Activated T-helper 2 cell treated with anti-CD3 and anti-CD28 coated beads, Interferon-gamma antibody, Interleukin-2, Interleukin-4, amounts not matched to agents 10 μg/mL and 5 μg/mL and 100 μg/mL, durations not matched to agents 14 hours and 24 hours and 36 hours (primary cell): ENCODE measurements around the gene TMEM88. TPM values are rescaled to one million over a fixed set of nuclear protein-coding genes. Genes with fewer than 3 reads are reported as not detected.
A peak's percentile ranks its signal among the peaks of the same experiment; 100 is the strongest.

Experiments used
- DNase-seq: peaks from one replicate; pipeline ENCODE4 v3.0.0; 2021; ENCODE audit warnings: low spot score
- H3K27ac Mint-ChIP-seq: one replicate; pipeline ENCODE4 v1.8.0; 2021; ENCODE audit warnings: mixed read lengths
- H3K27me3 Mint-ChIP-seq: one replicate; pipeline ENCODE4 v1.8.0; 2021; ENCODE audit warnings: low read depth, mixed read lengths
- H3K36me3 Mint-ChIP-seq: one replicate; pipeline ENCODE4 v1.8.0; 2021; ENCODE audit warnings: low read depth, mixed read lengths
- H3K4me1 Mint-ChIP-seq: one replicate; pipeline ENCODE4 v1.8.0; 2021; ENCODE audit warnings: low read depth, mixed read lengths
- H3K4me3 Mint-ChIP-seq: one replicate; pipeline ENCODE4 v1.8.0; 2021; ENCODE audit warnings: low read depth, mild to moderate bottlenecking, moderate library complexity, mixed read lengths
- H3K9me3 Mint-ChIP-seq: one replicate; pipeline ENCODE4 v1.8.0; 2021; ENCODE audit warnings: mixed read lengths
- intact Hi-C: fragments of 100-400 bp; cut with micrococcal nuclease; formaldehyde crosslinking; loops from one replicate; pipeline ENCODE4 v1.15.1; 2023
- total RNA-seq: library from RNA; stranded (reverse); gene quantifications from 2 replicates; pipeline ENCODE4 v1.2.3, GENCODE V29; 2022

The TMEM88 gene
- total RNA-seq, 1 donor from 2014 or later: 4.1 TPM

DNA sequence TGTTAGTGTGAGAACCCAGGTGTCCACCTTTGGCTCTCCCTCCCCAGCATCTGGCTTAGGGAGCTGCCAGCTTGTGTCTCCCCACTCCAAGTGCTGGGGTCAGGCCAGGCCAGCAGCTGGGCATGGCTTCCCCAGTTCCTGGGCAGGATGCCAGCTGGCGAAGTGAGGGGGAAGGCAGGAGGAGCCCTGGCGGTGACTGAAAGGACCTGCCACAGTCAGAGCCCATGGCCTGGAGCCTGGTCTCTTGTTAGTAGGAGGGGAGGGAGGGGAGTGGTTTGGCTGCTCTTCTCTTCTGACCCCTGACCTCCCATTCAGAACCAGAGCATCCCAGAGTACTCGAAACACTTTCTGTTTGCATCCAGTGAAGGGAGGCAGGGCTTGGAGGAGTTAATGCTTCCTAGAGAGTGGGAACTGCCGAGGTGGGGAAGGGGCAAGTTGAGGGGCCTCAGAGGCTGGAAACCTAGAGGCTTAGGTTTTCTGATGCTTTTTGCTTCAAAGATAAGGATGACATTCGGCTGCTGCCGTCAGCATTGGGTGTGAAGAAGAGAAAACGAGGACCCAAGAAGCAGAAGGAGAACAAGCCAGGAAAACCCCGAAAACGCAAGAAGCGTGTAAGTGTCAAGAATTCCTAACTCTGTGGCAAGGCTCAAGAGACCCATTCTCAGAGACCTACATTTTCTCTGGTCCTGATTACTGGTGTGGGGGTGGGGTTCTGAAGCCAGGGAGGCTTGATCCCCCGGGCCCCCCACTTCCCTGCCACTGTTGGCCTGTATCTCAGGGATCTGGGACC, 34.5 kb downstream of the TMEM88 start:
- no peak overlapping the region for H3K4me3 Mint-ChIP-seq
- no peak for DNase-seq
- intact Hi-C loops: loop anchor here (10.0 kb wide), 1 partner anchor 235 kb away; the partner anchor contains the start of gene HES7
- H3K27me3 Mint-ChIP-seq: no peaks in the 10 kb centered on the region
- H3K9me3 Mint-ChIP-seq: no peaks in the 10 kb centered on the region
- H3K27ac Mint-ChIP-seq: peak overlapping the region; percentile 49
- H3K4me1 Mint-ChIP-seq: peaks cover 6% of the 10 kb centered on the region
- peaks cover 54% of the 10 kb centered on the region for H3K36me3 Mint-ChIP-seq

DNA sequence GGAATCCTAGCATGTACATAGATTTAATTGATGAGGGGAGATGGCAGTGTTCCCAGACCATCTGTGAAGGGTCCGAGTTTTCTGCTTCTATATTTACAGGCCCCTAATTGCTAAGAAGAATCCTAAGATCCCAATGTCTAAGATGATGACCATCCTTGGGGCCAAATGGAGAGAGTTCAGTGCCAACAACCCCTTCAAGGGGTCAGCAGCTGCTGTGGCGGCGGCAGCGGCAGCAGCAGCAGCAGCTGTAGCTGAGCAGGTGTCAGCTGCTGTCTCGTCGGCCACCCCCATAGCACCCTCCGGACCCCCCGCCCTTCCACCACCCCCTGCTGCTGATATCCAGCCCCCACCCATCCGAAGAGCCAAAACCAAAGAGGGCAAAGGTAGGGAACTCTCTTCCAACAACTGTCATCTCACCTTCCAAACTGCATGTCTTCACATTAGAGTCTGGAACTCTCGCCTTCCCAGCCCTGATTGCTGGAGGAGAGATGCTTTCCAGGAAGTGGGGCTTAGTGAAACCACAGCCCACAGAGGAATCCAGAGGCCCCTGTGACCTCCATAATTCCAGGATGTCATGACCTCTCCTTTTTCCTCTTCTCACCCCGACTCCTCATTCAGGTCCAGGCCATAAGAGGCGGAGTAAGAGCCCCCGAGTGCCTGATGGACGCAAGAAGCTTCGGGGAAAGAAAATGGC, 38.5 kb downstream of the TMEM88 start:
- no peak for DNase-seq
- Mint-ChIP-seq H3K4me3 (no peak overlapping the region), H3K36me3 (peaks cover 81% of the 10 kb centered on the region), H3K27ac (no peak overlapping the region), H3K27me3 (no peaks in the 10 kb centered on the region), H3K4me1 (peaks cover 14% of the 10 kb centered on the region), H3K9me3 (no peaks in the 10 kb centered on the region)
- intact Hi-C loops: no loop called here

DNA sequence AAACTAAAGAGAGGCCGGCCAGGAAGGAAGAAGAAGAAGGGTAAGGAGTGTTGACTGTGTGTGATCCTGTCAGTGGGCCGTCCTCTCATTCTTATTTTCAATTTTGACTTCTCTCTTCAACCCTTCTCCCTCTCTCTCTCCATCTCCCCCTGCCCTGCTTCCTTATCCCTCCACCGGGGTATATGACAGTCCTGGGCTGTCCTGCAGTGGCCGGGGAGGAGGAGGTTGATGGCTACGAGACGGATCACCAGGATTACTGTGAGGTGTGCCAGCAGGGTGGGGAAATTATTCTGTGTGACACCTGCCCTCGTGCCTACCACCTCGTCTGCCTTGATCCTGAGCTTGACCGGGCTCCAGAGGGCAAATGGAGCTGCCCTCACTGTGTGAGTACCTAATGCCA, 39.4 kb downstream of the TMEM88 start:
- H3K36me3 Mint-ChIP-seq: peaks cover 88% of the 10 kb centered on the region
- peaks cover 14% of the 10 kb centered on the region for H3K4me1 Mint-ChIP-seq
- H3K27me3 Mint-ChIP-seq: no peaks in the 10 kb centered on the region
- no peak for DNase-seq
- H3K27ac Mint-ChIP-seq: peak overlapping the region; percentile 24
- intact Hi-C loops: no loop called here
- no peak overlapping the region for H3K4me3 Mint-ChIP-seq
- no peaks in the 10 kb centered on the region for H3K9me3 Mint-ChIP-seq

DNA sequence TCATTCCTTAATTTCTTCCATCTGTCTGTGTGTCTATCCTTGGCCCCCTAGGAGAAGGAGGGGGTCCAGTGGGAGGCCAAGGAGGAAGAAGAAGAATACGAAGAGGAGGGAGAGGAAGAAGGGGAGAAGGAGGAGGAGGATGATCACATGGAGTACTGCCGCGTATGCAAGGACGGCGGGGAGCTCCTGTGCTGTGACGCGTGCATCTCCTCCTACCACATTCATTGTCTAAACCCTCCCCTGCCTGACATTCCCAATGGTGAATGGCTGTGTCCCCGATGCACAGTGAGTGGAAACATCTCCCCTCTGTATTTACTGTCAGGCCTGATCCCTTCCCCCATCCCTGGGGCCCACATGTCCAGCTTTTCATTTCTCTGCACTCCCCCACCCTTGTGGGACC, 40.0 kb downstream of the TMEM88 start:
- H3K27me3 Mint-ChIP-seq: no peaks in the 10 kb centered on the region
- intact Hi-C loops: no loop called here
- DNase-seq: no peak
- no peaks in the 10 kb centered on the region for H3K9me3 Mint-ChIP-seq
- H3K27ac Mint-ChIP-seq: no peak overlapping the region
- H3K4me1 Mint-ChIP-seq: peaks cover 14% of the 10 kb centered on the region
- H3K4me3 Mint-ChIP-seq: no peak overlapping the region
- peaks cover 87% of the 10 kb centered on the region for H3K36me3 Mint-ChIP-seq

DNA sequence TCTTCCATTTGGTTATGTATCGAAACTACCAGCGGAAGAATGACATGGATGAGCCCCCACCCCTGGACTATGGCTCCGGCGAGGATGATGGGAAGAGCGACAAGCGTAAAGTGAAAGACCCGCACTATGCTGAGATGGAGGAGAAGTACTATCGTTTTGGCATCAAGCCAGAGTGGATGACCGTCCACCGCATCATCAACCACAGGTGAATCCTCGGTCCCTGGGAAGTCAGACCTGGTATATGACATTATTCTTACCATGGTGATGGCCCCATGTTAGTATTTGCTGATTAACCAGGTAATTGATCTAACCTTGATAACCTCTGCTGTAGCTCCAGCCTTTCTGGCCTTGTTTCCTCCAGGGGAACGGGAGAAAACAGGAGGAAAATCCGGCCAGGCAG, 42.2 kb downstream of the TMEM88 start:
- H3K4me1 Mint-ChIP-seq: peaks cover 11% of the 10 kb centered on the region
- H3K9me3 Mint-ChIP-seq: no peaks in the 10 kb centered on the region
- no peak overlapping the region for H3K4me3 Mint-ChIP-seq
- H3K27me3 Mint-ChIP-seq: no peaks in the 10 kb centered on the region
- intact Hi-C loops: no loop called here
- peaks cover 82% of the 10 kb centered on the region for H3K36me3 Mint-ChIP-seq
- no peak for DNase-seq
- H3K27ac Mint-ChIP-seq: no peak overlapping the region

DNA sequence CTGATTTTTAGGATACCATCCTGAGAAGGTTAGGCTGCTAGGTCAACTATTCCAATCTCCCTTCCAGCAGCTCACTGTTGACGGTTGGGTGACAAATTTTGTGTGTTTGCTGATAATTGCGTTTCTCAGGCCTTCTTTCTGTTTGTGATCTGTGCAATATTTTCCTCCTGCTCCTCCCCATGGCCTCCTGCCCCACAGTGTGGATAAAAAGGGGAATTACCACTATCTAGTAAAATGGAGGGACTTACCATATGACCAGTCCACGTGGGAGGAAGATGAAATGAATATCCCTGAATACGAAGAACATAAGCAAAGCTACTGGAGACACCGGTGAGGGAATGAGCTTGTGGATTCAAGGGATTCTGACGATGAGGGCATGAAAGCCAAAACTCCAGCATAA, 42.9 kb downstream of the TMEM88 start:
- peak overlapping the region; percentile 61 for H3K27ac Mint-ChIP-seq
- H3K36me3 Mint-ChIP-seq: peaks cover 86% of the 10 kb centered on the region
- DNase-seq: no peak
- no peak overlapping the region for H3K4me3 Mint-ChIP-seq
- H3K4me1 Mint-ChIP-seq: peaks cover 11% of the 10 kb centered on the region
- no peaks in the 10 kb centered on the region for H3K27me3 Mint-ChIP-seq
- no peaks in the 10 kb centered on the region for H3K9me3 Mint-ChIP-seq
- intact Hi-C loops: no loop called here

DNA sequence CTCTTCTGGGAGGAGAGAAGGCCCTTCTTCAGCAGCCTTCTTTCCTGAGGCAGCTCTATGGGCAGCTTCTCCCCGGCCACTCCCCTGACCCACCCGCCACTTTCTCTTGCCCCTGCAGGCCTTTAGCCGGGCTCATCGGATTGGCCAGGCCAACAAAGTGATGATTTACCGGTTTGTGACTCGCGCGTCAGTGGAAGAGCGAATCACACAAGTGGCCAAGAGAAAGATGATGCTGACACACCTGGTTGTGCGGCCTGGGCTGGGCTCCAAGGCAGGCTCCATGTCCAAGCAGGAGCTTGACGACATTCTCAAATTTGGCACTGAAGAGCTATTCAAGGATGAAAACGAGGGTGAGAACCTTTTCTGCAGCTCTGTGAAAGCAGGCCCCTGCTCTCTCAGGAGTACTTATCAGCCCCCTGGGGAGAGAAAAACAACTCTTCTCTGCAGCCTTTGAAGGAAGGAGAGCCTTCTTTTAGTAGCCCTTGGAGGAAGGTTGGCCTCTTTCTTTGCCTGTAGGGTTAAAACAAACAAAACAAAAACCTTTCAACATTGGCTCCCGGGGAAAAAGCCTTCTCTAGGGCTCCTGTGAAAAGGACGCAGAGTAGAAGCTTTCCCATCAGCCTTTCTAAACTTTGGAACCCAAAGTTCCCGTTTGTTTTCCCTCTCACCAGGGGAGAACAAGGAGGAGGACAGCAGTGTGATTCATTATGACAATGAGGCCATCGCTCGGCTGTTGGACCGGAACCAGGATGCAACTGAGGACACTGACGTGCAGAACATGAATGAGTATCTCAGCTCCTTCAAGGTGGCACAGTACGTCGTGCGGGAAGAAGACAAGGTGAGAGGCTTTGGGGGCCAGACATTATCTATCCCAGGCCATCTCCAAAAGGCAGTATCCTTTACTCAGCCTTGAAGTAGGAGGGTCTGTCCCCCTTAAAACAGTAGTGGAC, 48.6 kb downstream of the TMEM88 start:
- intact Hi-C loops: no loop called here
- no peak overlapping the region for H3K27ac Mint-ChIP-seq
- no peak overlapping the region for H3K4me3 Mint-ChIP-seq
- H3K27me3 Mint-ChIP-seq: no peaks in the 10 kb centered on the region
- no peaks in the 10 kb centered on the region for H3K4me1 Mint-ChIP-seq
- peaks cover 91% of the 10 kb centered on the region for H3K36me3 Mint-ChIP-seq
- no peak for DNase-seq
- no peaks in the 10 kb centered on the region for H3K9me3 Mint-ChIP-seq

Other genes starting within 250 kb of the TMEM88 start
- 59.0 and 63.1 TPM in 2 replicates for gene FXR2, start 240.2 kb upstream of the TMEM88 start, total RNA-seq
- 25.4 and 27.9 TPM in 2 replicates for gene SAT2, start 227.2 kb upstream of the TMEM88 start, total RNA-seq
- gene SHBG, start 224.9 kb upstream of the TMEM88 start, total RNA-seq: 0.46 TPM in 1 of 2 replicates, not detected in the other
- 0.32 and 0.37 TPM in 2 replicates for gene ATP1B2, start 204.1 kb upstream of the TMEM88 start, total RNA-seq
- 165 and 174 TPM in 2 replicates for gene TP53, start 167.6 kb upstream of the TMEM88 start, total RNA-seq
- gene WRAP53, start 166.6 kb upstream of the TMEM88 start, total RNA-seq: 33.2 and 34.5 TPM in 2 replicates
- not detected in 2 replicates for gene EFNB3, start 149.9 kb upstream of the TMEM88 start, total RNA-seq
- not detected in 2 replicates for gene DNAH2, start 137.3 kb upstream of the TMEM88 start, total RNA-seq
- gene KDM6B, start 20.8 kb upstream of the TMEM88 start, total RNA-seq: 96.0 and 99.6 TPM in 2 replicates
- gene NAA38, start 2.5 kb downstream of the TMEM88 start, total RNA-seq: 52.6 and 53.0 TPM in 2 replicates
- 8.8 and 10.5 TPM in 2 replicates for gene CYB5D1, start 2.9 kb downstream of the TMEM88 start, total RNA-seq
- gene CHD3, start 33.7 kb downstream of the TMEM88 start, total RNA-seq: 158 and 164 TPM in 2 replicates
- gene RNF227, start 61.2 kb downstream of the TMEM88 start, total RNA-seq: 4.8 and 5.0 TPM in 2 replicates
- 9.9 and 11.3 TPM in 2 replicates for gene KCNAB3, start 74.8 kb downstream of the TMEM88 start, total RNA-seq
- gene TRAPPC1, start 76.9 kb downstream of the TMEM88 start, total RNA-seq: 156 and 190 TPM in 2 replicates
- 60.0 and 60.3 TPM in 2 replicates for gene CNTROB, start 77.1 kb downstream of the TMEM88 start, total RNA-seq
- gene GUCY2D, start 147.5 kb downstream of the TMEM88 start, total RNA-seq: not detected in 2 replicates
- gene ALOX15B, start 184.0 kb downstream of the TMEM88 start, total RNA-seq: not detected in 2 replicates
- gene ALOX12B, start 232.7 kb downstream of the TMEM88 start, total RNA-seq: 0.87 and 1.4 TPM in 2 replicates